ENCODE data around the gene TAF6.
A peak's percentile ranks its signal among the peaks of the same experiment; 100 is the strongest.

The TAF6 gene

GRCh38 chr7:100091411-100092181 is 27.6 kb downstream of the TAF6 start:
- DNase-seq: no peak

- no peak for DNase-seq
These were observed 28.4 kb downstream of the TAF6 start for GRCh38 chr7:100090527-100091410.

DNA sequence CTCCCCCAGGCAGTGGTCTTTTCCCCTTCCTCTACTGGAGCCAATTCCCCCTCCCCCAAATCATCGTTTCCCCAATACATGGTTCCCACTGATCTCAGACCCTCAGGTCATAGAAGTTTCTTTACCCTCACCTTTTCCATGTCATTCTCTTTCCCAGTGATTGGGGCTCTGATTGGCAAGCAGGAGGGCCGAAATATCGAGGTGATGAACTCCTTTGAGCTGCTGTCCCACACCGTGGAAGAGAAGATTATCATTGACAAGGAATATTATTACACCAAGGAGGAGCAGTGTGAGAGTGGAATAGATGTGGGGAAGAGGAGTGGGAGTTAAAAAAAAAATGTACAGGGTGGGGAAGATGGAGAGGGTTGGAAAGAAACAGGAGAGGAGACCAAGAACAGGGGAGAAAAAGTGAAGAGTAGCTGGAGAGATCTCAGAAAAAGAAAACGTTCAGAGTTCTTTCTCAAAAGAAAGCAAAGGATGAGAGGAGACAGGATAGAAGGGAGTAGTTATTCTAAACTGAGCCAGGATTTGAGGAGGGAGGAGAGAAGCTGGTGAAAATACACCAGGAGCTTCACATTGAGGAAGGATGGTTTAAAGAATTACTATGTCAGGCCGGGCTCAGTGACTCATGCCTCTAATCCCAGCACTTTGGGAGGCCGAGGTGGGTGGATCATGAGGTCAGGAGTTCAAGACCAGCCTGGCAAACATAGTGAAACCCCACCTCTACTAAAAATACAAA is 29.5 kb downstream of the TAF6 start:
- peak; percentile 10 for DNase-seq

GRCh38 chr7:100088621-100089457 is 30.3 kb downstream of the TAF6 start, which contains the start of gene COPS6:
TSS of gene COPS6 (plus strand) at chr7:100088969. CDS start at chr7:100088991, 22 bp downstream.
- peak; percentile 65 for DNase-seq

DNA sequence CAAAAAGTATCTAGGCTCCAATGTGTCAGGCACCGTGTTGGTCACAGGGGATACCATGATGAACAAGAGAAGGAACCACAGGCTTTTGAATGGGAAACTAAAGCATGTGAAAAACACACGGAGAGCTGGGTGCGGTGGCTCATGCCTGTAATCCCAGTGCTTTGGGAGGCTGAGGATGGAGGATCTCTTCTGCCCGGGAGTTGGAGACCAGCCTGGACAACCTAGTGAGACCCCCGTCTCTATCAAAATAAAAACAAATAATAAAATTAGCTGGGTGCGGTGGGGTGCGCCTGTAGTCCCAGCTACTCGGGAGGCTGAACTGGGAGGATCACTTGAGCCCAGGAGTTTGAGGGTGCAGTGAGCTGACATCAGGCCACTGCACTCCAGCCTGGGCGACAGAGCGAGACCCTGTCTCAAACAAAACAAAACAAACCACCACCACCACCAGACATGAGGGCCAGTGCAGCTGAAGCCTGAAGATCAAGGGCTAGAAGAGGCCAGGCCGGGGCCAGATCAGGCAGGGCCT is 31.0 kb downstream of the TAF6 start:
- no peak for DNase-seq

- DNase-seq: no peak
These were observed 32.0 kb downstream of the TAF6 start for GRCh38 chr7:100087055-100087750.

DNA sequence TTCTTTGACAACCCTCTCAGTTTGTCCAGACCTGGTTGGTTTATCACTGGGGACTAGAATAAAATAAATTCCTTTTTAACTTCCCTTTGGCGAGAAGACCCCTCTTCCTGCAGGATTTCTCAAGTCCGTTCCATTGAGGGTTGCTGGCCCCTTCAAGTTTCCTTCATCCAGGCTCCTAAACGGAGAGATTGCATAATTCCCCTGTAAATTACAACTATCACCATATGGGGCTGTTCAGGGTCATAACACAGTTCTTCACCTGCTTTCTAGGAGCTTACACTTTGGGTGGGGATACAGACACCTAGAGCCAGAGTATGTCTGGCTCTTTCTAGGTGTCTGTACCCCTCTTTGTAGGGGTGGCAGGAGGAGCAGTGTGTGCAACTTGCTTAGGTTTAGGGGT is 33.6 kb downstream of the TAF6 start:
- no peak for DNase-seq

- no peak for DNase-seq
These were observed 36.2 kb downstream of the TAF6 start for GRCh38 chr7:100082978-100083377.

DNA sequence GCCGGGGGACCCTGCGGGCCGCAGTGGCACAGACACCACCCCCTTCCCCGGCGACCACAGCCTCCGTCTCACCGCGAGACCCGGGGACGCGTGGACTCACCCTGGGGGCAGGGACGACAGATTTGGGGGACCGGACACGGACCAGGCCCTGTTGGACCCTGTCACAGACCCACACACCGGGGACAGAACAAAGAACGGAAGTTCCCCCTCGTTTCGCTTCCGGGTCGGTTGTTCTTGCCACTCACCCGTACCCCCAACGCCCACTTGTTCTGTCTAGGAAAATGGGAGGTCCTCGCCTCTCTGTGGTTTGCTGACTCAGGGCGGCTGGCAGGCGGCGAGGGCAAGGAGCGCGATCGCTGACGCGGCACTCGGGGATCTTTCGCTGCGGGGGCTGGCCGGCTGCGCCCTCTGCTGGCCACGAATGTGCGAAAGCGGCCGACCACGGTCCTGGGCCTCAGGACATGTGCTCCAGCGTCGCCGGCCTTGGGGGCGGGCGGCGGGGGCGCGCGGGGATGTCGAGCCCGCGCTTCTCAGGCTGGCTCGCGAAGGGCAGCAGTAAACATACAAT is 37.5 kb downstream of the TAF6 start, which contains the start of gene ZNF3:
Gene ZNF3, minus strand, starts transcription at position 189 of the 568 bp plus-strand sequence. CDS start 4,366 bp downstream, outside the sequence.
- DNase-seq: peak; percentile 95

GRCh38 chr7:100080907-100081534 is 38.1 kb downstream of the TAF6 start:
- no peak for DNase-seq

- no peak for DNase-seq
These were observed 40.1 kb downstream of the TAF6 start for GRCh38 chr7:100079024-100079560.

- DNase-seq: no peak
These were observed 42.0 kb downstream of the TAF6 start for GRCh38 chr7:100077205-100077604.

DNA sequence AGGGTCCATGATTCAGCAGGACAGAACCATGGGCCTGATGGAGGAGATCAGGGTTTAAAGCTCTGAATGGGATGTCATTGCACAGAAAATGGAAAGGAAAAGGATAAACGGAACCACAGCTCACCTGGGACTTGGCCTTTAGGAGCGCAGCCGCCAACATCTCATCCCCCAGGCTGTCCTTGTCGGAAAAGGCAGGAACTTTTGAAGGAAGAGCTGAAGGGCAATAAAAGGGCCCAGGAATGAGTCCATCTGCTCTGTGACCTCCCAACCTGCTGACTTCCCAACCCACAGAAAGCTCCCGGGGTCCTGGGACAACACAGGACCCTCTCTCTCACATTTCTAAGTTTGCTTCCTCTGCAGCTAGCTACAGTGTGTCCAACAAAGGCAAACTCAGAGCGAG is 43.7 kb downstream of the TAF6 start:
- no peak for DNase-seq

GRCh38 chr7:100074841-100075240 is 44.3 kb downstream of the TAF6 start:
- no peak for DNase-seq

- no peak for DNase-seq
These were observed 46.7 kb downstream of the TAF6 start for GRCh38 chr7:100072462-100072861.

GRCh38 chr7:100071018-100071723 is 48.0 kb downstream of the TAF6 start:
- no peak for DNase-seq

DNA sequence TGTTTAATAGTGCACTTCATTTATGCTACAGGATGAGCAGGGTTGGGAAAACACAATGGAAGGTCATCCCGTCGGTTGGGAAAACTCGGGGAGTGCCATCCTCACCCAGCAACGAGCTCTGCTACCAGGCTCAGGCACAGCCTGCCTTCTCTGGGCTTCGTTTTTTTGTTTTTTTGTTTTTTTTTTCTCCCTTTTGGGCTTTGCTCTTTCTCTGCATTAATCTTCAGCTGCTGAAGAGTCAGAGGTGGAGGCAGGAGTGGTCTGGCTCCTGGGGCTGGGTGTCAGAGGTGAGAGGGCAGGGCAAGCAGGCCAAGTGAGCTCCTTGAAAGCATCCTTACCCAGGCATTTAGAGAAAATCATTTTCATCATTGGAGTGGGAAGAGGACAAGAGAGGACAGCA is 49.2 kb downstream of the TAF6 start:
- DNase-seq: no peak

DNA sequence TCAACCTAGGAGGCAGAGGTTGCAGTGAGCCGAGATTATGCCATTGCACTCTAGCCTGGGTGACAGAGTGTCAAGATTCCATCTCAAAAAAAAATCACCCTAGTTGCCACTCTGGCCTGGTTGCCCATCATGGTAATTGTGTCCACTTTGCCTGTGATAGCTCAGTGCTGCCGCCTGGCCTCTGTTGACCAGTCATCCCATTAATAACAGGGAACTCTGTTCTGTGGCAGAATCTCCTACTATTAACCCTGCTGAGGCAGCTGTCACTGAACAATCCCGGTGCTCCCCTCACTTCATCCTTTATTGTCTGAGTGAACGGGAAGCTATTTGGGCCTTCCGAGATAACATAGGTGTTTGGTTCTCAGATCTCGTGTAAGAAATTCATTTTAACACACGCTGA is 52.2 kb downstream of the TAF6 start:
- DNase-seq: no peak

DNA sequence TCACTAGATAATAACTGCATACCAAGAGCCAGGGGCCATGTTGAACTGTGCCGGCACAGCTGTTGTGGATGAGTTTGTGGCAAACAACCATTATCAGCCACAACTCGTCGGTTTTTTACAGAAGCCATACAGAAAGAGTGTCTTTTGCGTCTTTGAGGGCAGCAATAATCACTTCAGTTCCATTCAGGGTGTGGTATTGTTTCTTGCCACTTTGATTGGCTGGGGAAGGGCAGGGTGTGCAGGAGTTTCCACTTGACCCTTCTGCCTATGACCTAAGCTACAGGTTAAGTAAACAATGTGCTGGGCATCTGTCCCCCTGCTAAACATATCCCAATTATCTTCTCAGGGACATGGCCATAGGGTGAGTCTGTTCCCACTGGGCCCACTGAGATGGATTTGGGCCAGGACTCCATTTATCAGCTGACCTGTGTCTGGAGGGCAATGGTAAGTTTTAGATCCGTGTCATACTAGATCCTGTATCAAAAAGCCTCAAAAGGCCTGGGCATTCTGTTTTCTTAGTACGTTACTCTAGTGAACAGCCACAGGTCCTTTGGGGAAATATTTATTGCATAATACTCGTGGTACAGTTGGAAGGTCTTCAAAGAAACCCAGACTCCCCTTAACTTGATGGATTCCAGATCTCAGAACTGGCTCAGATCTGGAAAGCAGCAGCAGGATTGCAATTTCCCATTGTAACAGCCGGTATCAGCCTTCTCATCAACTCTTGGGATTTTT is 53.5 kb downstream of the TAF6 start:
- DNase-seq: no peak
